ENCODE measurements around the gene ZNF780B.

- no peak for TF ChIP-seq CTCF (IDR thresholded peaks at IDR 0.05)
- TF ChIP-seq EZH2 (IDR thresholded peaks at IDR 0.05; ENCODE audit: borderline replicate concordance, insufficient read depth, low read depth, low read length, poor library complexity, severe bottlenecking) = no peak
Measured at GRCh38 chr19:40070058-40070457, 14.0 kb upstream of the ZNF780B start.

All from B cell (primary cell).